KOPT-K1 (cell line): Measurements from ENCODE around the gene ATP9B.

Source experiments
- H3K27ac ChIP-seq: fragments of 200-600 bp; sonication (generic); 2 replicates; pipeline ENCODE4 v1.5.1; 2016; ENCODE audit warnings: antibody characterized with exemption, mild to moderate bottlenecking, low read depth, low read length; ENCODE audit not compliant: poor library complexity, severe bottlenecking
- H3K36me3 ChIP-seq: fragments of 200-600 bp; sonication (generic); 2 replicates; pipeline ENCODE4 v1.5.1; 2017; ENCODE audit warnings: antibody characterized with exemption, mild to moderate bottlenecking, low read length, moderate library complexity; ENCODE audit not compliant: insufficient read depth
- H3K9me3 ChIP-seq: fragments of 200-600 bp; sonication (generic); 2 replicates; pipeline ENCODE4 v1.5.1; 2017; ENCODE audit warnings: antibody characterized with exemption, low read length, mild to moderate bottlenecking; ENCODE audit not compliant: insufficient read depth, poor library complexity, severe bottlenecking

The ATP9B gene

GRCh38 chr18:79214056-79214455 lies 144.9 kb downstream of the ATP9B start:
- Histone ChIP-seq H3K36me3 (peaks cover 11% of the 10 kb centered on the region; the same call in 1 of the 2 replicates), H3K9me3 (no peaks in the 10 kb centered on the region), H3K27ac (no peak overlapping the region)

GRCh38 chr18:79216176-79216575 lies 147.0 kb downstream of the ATP9B start:
- no peak overlapping the region for H3K27ac ChIP-seq
- no peaks in the 10 kb centered on the region for H3K9me3 ChIP-seq
- H3K36me3 ChIP-seq, result peaks cover 7% of the 10 kb centered on the region; the same call in 1 of the 2 replicates

GRCh38 chr18:79217979-79218604 lies 148.9 kb downstream of the ATP9B start:
- Histone ChIP-seq H3K27ac (no peak overlapping the region), H3K36me3 (peaks cover 7% of the 10 kb centered on the region; the same call in 1 of the 2 replicates), H3K9me3 (no peaks in the 10 kb centered on the region)

- H3K9me3 ChIP-seq, result no peaks in the 10 kb centered on the region
- no peak overlapping the region for H3K27ac ChIP-seq
- peaks cover 7% of the 10 kb centered on the region; the same call in 1 of the 2 replicates for H3K36me3 ChIP-seq
Observed at GRCh38 chr18:79218605-79219190, 149.5 kb downstream of the ATP9B start.

- Histone ChIP-seq H3K27ac (no peak overlapping the region), H3K9me3 (no peaks in the 10 kb centered on the region), H3K36me3 (peaks cover 7% of the 10 kb centered on the region; the same call in 1 of the 2 replicates)
Observed at GRCh38 chr18:79221136-79221535, 151.9 kb downstream of the ATP9B start.

GRCh38 chr18:79222790-79223189 lies 153.6 kb downstream of the ATP9B start:
- Histone ChIP-seq H3K9me3 (no peaks in the 10 kb centered on the region), H3K36me3 (peaks cover 3% of the 10 kb centered on the region; the same call in 1 of the 2 replicates), H3K27ac (no peak overlapping the region)

- no peaks in the 10 kb centered on the region for H3K9me3 ChIP-seq
- no peaks in the 10 kb centered on the region; the same call in 1 of the 2 replicates for H3K36me3 ChIP-seq
- H3K27ac ChIP-seq, result no peak overlapping the region
Observed at GRCh38 chr18:79223431-79223830, 154.2 kb downstream of the ATP9B start.

- Histone ChIP-seq H3K9me3 (no peaks in the 10 kb centered on the region), H3K36me3 (no peaks in the 10 kb centered on the region; the same call in 1 of the 2 replicates), H3K27ac (no peak overlapping the region)
Observed at GRCh38 chr18:79224381-79224780, 155.2 kb downstream of the ATP9B start.

- Histone ChIP-seq H3K36me3 (no peaks in the 10 kb centered on the region), H3K27ac (no peak overlapping the region), H3K9me3 (no peaks in the 10 kb centered on the region)
Observed at GRCh38 chr18:79227621-79228020, 158.4 kb downstream of the ATP9B start.

- no peaks in the 10 kb centered on the region for H3K9me3 ChIP-seq
Observed at GRCh38 chr18:79229431-79229830, 160.2 kb downstream of the ATP9B start.

GRCh38 chr18:79234438-79234837 lies 165.2 kb downstream of the ATP9B start:
- H3K9me3 ChIP-seq, result no peaks in the 10 kb centered on the region
- no peaks in the 10 kb centered on the region for H3K36me3 ChIP-seq
- no peak overlapping the region for H3K27ac ChIP-seq

More at GRCh38 chr18:79229431-79229830, 160.2 kb downstream of the ATP9B start:
- Histone ChIP-seq H3K27ac (no peak overlapping the region), H3K36me3 (no peaks in the 10 kb centered on the region)

- H3K36me3 ChIP-seq, result no peaks in the 10 kb centered on the region
- no peak overlapping the region for H3K27ac ChIP-seq
- no peaks in the 10 kb centered on the region for H3K9me3 ChIP-seq
Observed at GRCh38 chr18:79239631-79240030, 170.4 kb downstream of the ATP9B start.

- H3K36me3 ChIP-seq, result no peaks in the 10 kb centered on the region
- no peak overlapping the region for H3K27ac ChIP-seq
- H3K9me3 ChIP-seq, result no peaks in the 10 kb centered on the region
Observed at GRCh38 chr18:79241755-79242154, 172.6 kb downstream of the ATP9B start.

GRCh38 chr18:79242246-79242645 lies 173.1 kb downstream of the ATP9B start:
- no peaks in the 10 kb centered on the region for H3K9me3 ChIP-seq
- no peak overlapping the region for H3K27ac ChIP-seq
- no peaks in the 10 kb centered on the region for H3K36me3 ChIP-seq

- H3K9me3 ChIP-seq, result no peaks in the 10 kb centered on the region
- H3K36me3 ChIP-seq, result no peaks in the 10 kb centered on the region
Observed at GRCh38 chr18:79245517-79246001, 176.4 kb downstream of the ATP9B start.

More at GRCh38 chr18:79245517-79246001, 176.4 kb downstream of the ATP9B start:
- no peak overlapping the region for H3K27ac ChIP-seq
